ENCODE data around the gene KHDC1L.

GRCh38 chr6:73242001-73242400 is 16.7 kb upstream of the KHDC1L start:
- TF ChIP-seq POLR2AphosphoS5 (IDR thresholded peaks at IDR 0.05; ENCODE audit: low read depth, low read length) (no peak), POLR2A (IDR thresholded peaks at IDR 0.05; ENCODE audit: low read depth, low read length) (no peak), TAF1 (IDR thresholded peaks at IDR 0.05; ENCODE audit: borderline replicate concordance, low read depth, low read length) (no peak)

Data from GM12892 (cell line).